Heart left ventricle (tissue), 16 donors: Measurements from ENCODE around the gene LSAMP. TPM values are rescaled to one million over a fixed set of nuclear protein-coding genes. Genes with fewer than 3 reads are reported as not detected.

Source experiments
- ATAC-seq, 4 donors: fragments of 200-7000 bp; cut with Tn5 transposase; one replicate each; pipeline ENCODE4 v1.9.1; 2020 to 2022; ENCODE audit warnings: moderate library complexity in 4 of 4, mild to moderate bottlenecking in 3 of 4, moderate number of reproducible peaks in 1 of 4
- DNase-seq, 5 donors: peaks; one replicate each; pipeline ENCODE4 v3.0.0-alpha.2; 2020
- H3K27ac ChIP-seq, 12 donors: fragments of 200-600 bp; sonication (generic) in 4 of 12; one replicate each; pipeline versions ENCODE4 v1.5.0 to v1.8.0; 2016 to 2022; ENCODE audit warnings: mild to moderate bottlenecking in 2 of 12
- H3K27me3 ChIP-seq, 9 donors: fragments of 200-600 bp; sonication (generic) in 2 of 9; one replicate each; pipeline versions ENCODE4 v1.5.1 to v1.8.0; 2016 to 2022; ENCODE audit warnings: mild to moderate bottlenecking in 3 of 9
- H3K36me3 ChIP-seq, 9 donors: fragments of 200-600 bp; sonication (generic) in 2 of 9; one replicate each; pipeline versions ENCODE4 v1.5.0 to v1.8.0; 2018 to 2022; ENCODE audit warnings: mild to moderate bottlenecking in 2 of 9
- H3K4me1 ChIP-seq, 12 donors: fragments of 200-600 bp; sonication (generic) in 4 of 12; one replicate each; pipeline versions ENCODE4 v1.5.0 to v1.8.0; 2016 to 2022; ENCODE audit warnings: mild to moderate bottlenecking in 3 of 12
- H3K4me3 ChIP-seq, 12 donors: fragments of 200-600 bp; sonication (generic) in 4 of 12; one replicate each; pipeline versions ENCODE4 v1.5.0 to v1.8.0; 2017 to 2022; ENCODE audit warnings: mild to moderate bottlenecking in 9 of 12, moderate library complexity in 4 of 12
- H3K9me3 ChIP-seq, 12 donors: fragments of 200-600 bp; sonication (generic) in 4 of 12; one replicate each; pipeline versions ENCODE4 v1.5.0 to v1.8.0; 2016 to 2022; ENCODE audit warnings: mild to moderate bottlenecking in 1 of 12
- POLR2A ChIP-seq, 2 donors: fragments of 450-650 bp; IDR thresholded peaks; one replicate each; pipeline ENCODE4 v1.6.1; 2017; ENCODE audit warnings: antibody characterized with exemption in 2 of 2, mild to moderate bottlenecking in 2 of 2, moderate library complexity in 2 of 2
- WGBS, 4 donors: extraction: QIAGEN DNeasy Blood & Tissue Kit in 2 of 4; methylation state at CpG; one replicate each; pipeline versions ENCODE4 v1.1.5 to v1.1.7; 2013 to 2018; 5-methylcytosine and 5-hydroxymethylcytosine counted together
- intact Hi-C, 10 donors: fragments of 100-400 bp; cut with DNase I; formaldehyde crosslinking; loops; one replicate each; pipeline versions ENCODE4 v1.11.1 to v1.14.2; 2022
- polyA plus RNA-seq, 2 donors: library from polyadenylated mRNA; stranded (reverse); fragments of 200-250 nt; gene quantifications; one replicate each; pipeline ENCODE4 v1.2.3, GENCODE V29; 2013
- total RNA-seq, 9 donors: library from RNA; depleted of rRNA in 2 of 9; stranded (reverse); fragments of >200 nt in 2 of 9; fragmentation: NEBNext Ultra II Directional in 3 of 9; extraction: Animal tissue kit (Norgen Biotek cat#: 25700) in 3 of 9; gene quantifications; one replicate each; pipeline versions ENCODE4 v1.1.0 to v1.2.4, GENCODE V29; 2016 to 2023
- TF ChIP-seq, protein P1 (sequence below), 12 donors: fragments of 200-600 bp; sonication (generic) in 4 of 12; IDR thresholded peaks; one replicate each; pipeline versions ENCODE4 v1.5.0 to v1.8.0; 2018 to 2022; ENCODE audit warnings: antibody characterized with exemption in 12 of 12, mild to moderate bottlenecking in 5 of 12
- donor health status: ischemic (EF 13 %, LVEDD 7.1; RV severe dilation, severe dysfunction).
- donor health status: healthy with polysubstance abuse.
- donor health status: DM: no; HTN: yes; CAD: no.
- donor health status: DM: no; HTN: no; CAD: no.
- donor health status: ischemic (EF 25% LVEDD 6.9; RV normal size, moderate dysfunction).
- donor health status: ischemic (EF 25% LVEDD 5.7; RV mildly dilated, moderate dysfunction).
- donor health status: healthy.
- donor health status: DM: yes; HTN: yes; CAD: no.
- donor health status: ischemic (EF 35%, LVEDD 5.7; RV mildly dilated, moderate dysfunction).
- donor health status: nonischemic (EF 11% LVEDD 7.7; RV severe dilation, severe dysfunction).
- donor health status: DM: yes; HTN: yes; CAD: no.
- donor health status: PGD.
- donor health status: ischemic (EF 29% LVEDD 5.4; RV normal size, mild dysfunction).
- donor health status: nonischemic (EF 23%, LVEDD 6.1; RV moderate dilation, normal function).

The LSAMP gene
- total and polyA plus RNA-seq, 11 donors = 1.6 to 52.3 (median 7.2) TPM

DNA sequence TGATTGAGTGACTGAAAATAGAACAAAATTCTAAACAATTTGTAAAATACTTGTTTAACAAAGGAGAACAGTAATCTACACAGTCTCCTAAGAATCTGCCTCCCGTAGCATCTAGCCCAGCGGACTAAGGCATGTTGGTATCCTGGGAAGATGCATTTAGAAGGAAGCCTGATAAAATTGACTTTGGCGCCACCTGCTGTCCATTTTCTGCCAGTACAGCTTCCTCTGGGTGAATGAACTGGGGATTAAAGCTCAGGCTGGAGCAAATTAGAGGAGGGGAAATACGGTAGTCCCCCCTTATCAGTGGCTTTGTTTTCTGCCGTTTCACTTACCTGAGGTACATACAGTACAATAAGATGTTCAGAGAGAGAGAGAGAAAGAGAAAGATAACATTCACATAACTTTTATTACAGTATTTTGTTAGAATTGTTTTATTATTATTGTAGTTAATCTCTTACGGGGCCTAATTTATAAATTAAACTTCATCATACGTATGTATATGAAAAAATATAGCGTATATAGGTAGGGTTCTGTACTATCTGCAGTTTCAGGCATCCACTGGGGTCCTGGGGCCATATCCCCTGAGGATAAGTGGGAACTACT, 630.4 kb downstream of the LSAMP start:
- no peaks in the 10 kb centered on the region for H3K4me1 ChIP-seq
- H3K4me3 ChIP-seq = no peak overlapping the region
- DNase-seq (peak; percentile 41 to 65 (median 51)), ATAC-seq (peak; percentile 9 to 84 (median 68))
- WGBS, 4 donors = 17 to 23% (median 20%) methylated on average over 8 of the region's 8 CpGs
- TF ChIP-seq, protein P1, sequence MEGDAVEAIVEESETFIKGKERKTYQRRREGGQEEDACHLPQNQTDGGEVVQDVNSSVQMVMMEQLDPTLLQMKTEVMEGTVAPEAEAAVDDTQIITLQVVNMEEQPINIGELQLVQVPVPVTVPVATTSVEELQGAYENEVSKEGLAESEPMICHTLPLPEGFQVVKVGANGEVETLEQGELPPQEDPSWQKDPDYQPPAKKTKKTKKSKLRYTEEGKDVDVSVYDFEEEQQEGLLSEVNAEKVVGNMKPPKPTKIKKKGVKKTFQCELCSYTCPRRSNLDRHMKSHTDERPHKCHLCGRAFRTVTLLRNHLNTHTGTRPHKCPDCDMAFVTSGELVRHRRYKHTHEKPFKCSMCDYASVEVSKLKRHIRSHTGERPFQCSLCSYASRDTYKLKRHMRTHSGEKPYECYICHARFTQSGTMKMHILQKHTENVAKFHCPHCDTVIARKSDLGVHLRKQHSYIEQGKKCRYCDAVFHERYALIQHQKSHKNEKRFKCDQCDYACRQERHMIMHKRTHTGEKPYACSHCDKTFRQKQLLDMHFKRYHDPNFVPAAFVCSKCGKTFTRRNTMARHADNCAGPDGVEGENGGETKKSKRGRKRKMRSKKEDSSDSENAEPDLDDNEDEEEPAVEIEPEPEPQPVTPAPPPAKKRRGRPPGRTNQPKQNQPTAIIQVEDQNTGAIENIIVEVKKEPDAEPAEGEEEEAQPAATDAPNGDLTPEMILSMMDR (IDR thresholded peaks at IDR 0.05) = peak; percentile 82 to 96 (median 92)
- no peak for TF ChIP-seq POLR2A (IDR thresholded peaks at IDR 0.05)
- H3K27ac ChIP-seq = no peak overlapping the region
- no peaks in the 10 kb centered on the region for H3K36me3 ChIP-seq
- no peaks in the 10 kb centered on the region for H3K9me3 ChIP-seq
- intact Hi-C loops = loop anchor here in 9 of 10 donors (5.0 to 10.0 kb wide), 7 partner anchors 598 to 1980 kb away; partner anchors contain the start of gene GRAMD1C (in 1 of the 9)
- H3K27me3 ChIP-seq = peaks cover 0 to 4% (median 0%) of the 10 kb centered on the region in 9 donors

GRCh38 chr3:115814006-115814405, 631.3 kb downstream of the LSAMP start:
- H3K4me3 ChIP-seq = no peak overlapping the region
- no peaks in the 10 kb centered on the region for H3K36me3 ChIP-seq
- ATAC-seq (no peak), DNase-seq (no peak)
- H3K27me3 ChIP-seq = peaks cover 0 to 4% (median 0%) of the 10 kb centered on the region in 9 donors
- intact Hi-C loops = loop anchor here in 9 of 10 donors (5.0 to 10.0 kb wide), 6 partner anchors 597 to 1979 kb away; partner anchors contain the start of gene GRAMD1C (in 1 of the 9)
- no peak for TF ChIP-seq POLR2A (IDR thresholded peaks at IDR 0.05)
- TF ChIP-seq, protein P1 (IDR thresholded peaks at IDR 0.05) = no peak
- no peak overlapping the region for H3K27ac ChIP-seq
- H3K9me3 ChIP-seq = no peaks in the 10 kb centered on the region
- H3K4me1 ChIP-seq = no peaks in the 10 kb centered on the region

DNA sequence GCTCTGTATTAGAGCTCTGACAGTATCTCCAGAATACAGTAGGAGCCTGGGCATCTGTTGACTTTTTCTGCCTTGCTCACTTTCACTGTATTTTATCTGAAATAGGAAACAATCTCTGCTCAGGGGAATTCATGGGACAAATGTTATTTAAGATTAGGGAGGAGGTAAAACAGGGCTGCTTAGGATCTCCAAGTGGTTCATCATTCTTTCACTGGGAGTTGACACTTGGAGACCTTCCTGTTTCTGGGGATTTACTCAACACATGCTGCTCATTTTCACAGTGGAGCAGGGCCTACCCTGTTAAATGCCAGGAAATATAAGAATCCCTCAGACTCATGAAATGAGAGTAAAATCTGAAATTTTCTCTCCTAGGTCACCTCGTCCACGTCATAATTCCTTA, 636.5 kb downstream of the LSAMP start:
- 89 to 93% (median 89%) methylated on average over 2 of the region's 2 CpGs for WGBS, 4 donors

GRCh38 chr3:115808244-115808643, 637.0 kb downstream of the LSAMP start:
- Histone ChIP-seq H3K4me1 (peaks cover 0 to 2% (median 0%) of the 10 kb centered on the region in 12 donors), H3K4me3 (no peak overlapping the region), H3K27ac (no peak overlapping the region), H3K36me3 (no peaks in the 10 kb centered on the region), H3K9me3 (no peaks in the 10 kb centered on the region), H3K27me3 (peaks cover 0 to 18% (median 0%) of the 10 kb centered on the region in 9 donors)
- ATAC-seq (no peak), DNase-seq (no peak)
- TF ChIP-seq POLR2A (IDR thresholded peaks at IDR 0.05) = no peak
- TF ChIP-seq, protein P1 (IDR thresholded peaks at IDR 0.05) = no peak
- intact Hi-C loops = no loop called here
- WGBS, 4 donors = 75 to 86% (median 79%) methylated on average over 1 of the region's 1 CpG

More for the DNA sequence above, 636.5 kb downstream of the LSAMP start:
- peaks cover 0 to 2% (median 0%) of the 10 kb centered on the region in 12 donors for H3K4me1 ChIP-seq
- H3K4me3 ChIP-seq = no peak overlapping the region
- H3K27ac ChIP-seq = no peak overlapping the region
- H3K9me3 ChIP-seq = no peaks in the 10 kb centered on the region
- intact Hi-C loops = no loop called here
- no peak for ATAC-seq
- H3K36me3 ChIP-seq = no peaks in the 10 kb centered on the region
- no peak for TF ChIP-seq POLR2A (IDR thresholded peaks at IDR 0.05)
- TF ChIP-seq, protein P1 (IDR thresholded peaks at IDR 0.05) = no peak
- H3K27me3 ChIP-seq = peaks cover 0 to 18% (median 0%) of the 10 kb centered on the region in 9 donors
- DNase-seq = no peak
